GM23248 (cell line): ENCODE results near the gene GAS7.

Source experiments
- EZH2 ChIP-seq: fragments of 200-600 bp; sonication (generic); IDR thresholded peaks from 2 replicates; pipeline ENCODE4 v1.6.1; 2018; ENCODE audit warnings: antibody characterized with exemption, mild to moderate bottlenecking; ENCODE audit not compliant: insufficient read depth, poor library complexity, severe bottlenecking
- EZH2phosphoT487 ChIP-seq: fragments of 200-600 bp; sonication (generic); IDR thresholded peaks from 2 replicates; pipeline ENCODE4 v1.6.1; 2018; ENCODE audit warnings: antibody characterized with exemption, moderate library complexity, mild to moderate bottlenecking, low read depth; ENCODE audit not compliant: insufficient read depth

GRCh38 chr17:10058921-10059683, 139.3 kb downstream of the GAS7 start:
- no peak for TF ChIP-seq EZH2
- no peak for TF ChIP-seq EZH2phosphoT487
